HEK293 (cell line): ENCODE measurements around the gene NIT1.

Experiments
- CTCF ChIA-PET: fragments of 350-600 bp; formaldehyde crosslinking; extraction: SDS; loops from one replicate; lab custom pipeline; 2021; ENCODE audit warnings: antibody characterized with exemption; lab: Yijun Ruan, JAX
- POLR2A ChIA-PET: fragments of 300-600 bp; formaldehyde crosslinking; extraction: SDS; loops from one replicate; lab custom pipeline; 2020; ENCODE audit warnings: antibody characterized with exemption, inconsistent platforms; lab: Yijun Ruan, JAX
- H3K27ac ChIP-seq: fragments of 200-500 bp; sonication (Bioruptor generic); 2 replicates; pipeline ENCODE4 v1.5.1; 2014; ENCODE audit warnings: low read depth, low read length, control low read depth, inconsistent platforms; ENCODE audit errors: extremely low read depth
- H3K36me3 ChIP-seq, 2 experiments: fragments of 200-500 bp in 1 of 2; sonication (Bioruptor generic) in 1 of 2; 1 replicate in 1 of 2; 2 replicates in 1 of 2; pipeline ENCODE4 v1.5.1; 2014 to 2017; ENCODE audit warnings: inconsistent platforms in 2 of 2, low read length in 2 of 2; ENCODE audit not compliant: control insufficient read depth in 2 of 2, insufficient read depth in 1 of 2
- H3K4me1 ChIP-seq: fragments of 200-500 bp; sonication (Bioruptor generic); 2 replicates; pipeline ENCODE4 v1.5.1; 2014; ENCODE audit warnings: mild to moderate bottlenecking, low read length, inconsistent platforms; ENCODE audit not compliant: control insufficient read depth, insufficient read depth
- H3K4me3 ChIP-seq: 2 replicates; pipeline ENCODE4 v1.5.1; 2011; ENCODE audit warnings: low read depth, mild to moderate bottlenecking, control low read depth, low read length, moderate library complexity
- H3K9me3 ChIP-seq: fragments of 200-500 bp; sonication (Bioruptor generic); 2 replicates; pipeline ENCODE4 v1.5.1; 2014; ENCODE audit warnings: low read depth, low read length, inconsistent platforms; ENCODE audit not compliant: control insufficient read depth, insufficient read depth
- ZNF114 ChIP-seq: fragments of 450-650 bp; formaldehyde crosslinking; IDR thresholded peaks from 2 replicates; pipeline ENCODE4 v1.5.0; 2017; ENCODE audit warnings: missing biosample characterization, missing genetic modification characterization
- ZNF274 ChIP-seq, 2 experiments: fragments of 200-500 bp in 1 of 2; fragments of 450-650 bp in 1 of 2; sonication (Bioruptor generic) in 1 of 2; formaldehyde crosslinking in 1 of 2; IDR thresholded peaks; 2 replicates each; pipeline versions ENCODE4 v1.5.1 to v1.6.1; 2014 to 2016; ENCODE audit warnings: borderline replicate concordance in 1 of 2, inconsistent platforms in 1 of 2, low read length in 1 of 2, missing biosample characterization in 1 of 2, missing genetic modification characterization in 1 of 2
- ZNF433 ChIP-seq: fragments of 450-650 bp; formaldehyde crosslinking; IDR thresholded peaks from 2 replicates; pipeline ENCODE4 v1.5.1; 2016; ENCODE audit warnings: missing biosample characterization, missing genetic modification characterization, low read depth
- ZNF510 ChIP-seq: fragments of 450-650 bp; formaldehyde crosslinking; IDR thresholded peaks from 2 replicates; pipeline ENCODE4 v1.5.1; 2018; ENCODE audit warnings: mild to moderate bottlenecking, missing genetic modification characterization, missing biosample characterization; ENCODE audit not compliant: insufficient replicate concordance
- ZNF677 ChIP-seq: fragments of 450-650 bp; IDR thresholded peaks from 2 replicates; pipeline ENCODE4 v1.5.0; 2018; ENCODE audit warnings: missing biosample characterization, mild to moderate bottlenecking, missing genetic modification characterization, moderate library complexity
- TF ChIP-seq, protein P1 (sequence below): fragments of 450-650 bp; formaldehyde crosslinking; IDR thresholded peaks from 2 replicates; pipeline ENCODE4 v1.5.1; 2016; ENCODE audit warnings: missing biosample characterization, missing genetic modification characterization
- TF ChIP-seq, protein P2 (sequence below): fragments of 450-650 bp; formaldehyde crosslinking; IDR thresholded peaks from 2 replicates; pipeline ENCODE4 v1.5.1; 2016; ENCODE audit warnings: missing biosample characterization, missing genetic modification characterization

NIT1 gene

DNA sequence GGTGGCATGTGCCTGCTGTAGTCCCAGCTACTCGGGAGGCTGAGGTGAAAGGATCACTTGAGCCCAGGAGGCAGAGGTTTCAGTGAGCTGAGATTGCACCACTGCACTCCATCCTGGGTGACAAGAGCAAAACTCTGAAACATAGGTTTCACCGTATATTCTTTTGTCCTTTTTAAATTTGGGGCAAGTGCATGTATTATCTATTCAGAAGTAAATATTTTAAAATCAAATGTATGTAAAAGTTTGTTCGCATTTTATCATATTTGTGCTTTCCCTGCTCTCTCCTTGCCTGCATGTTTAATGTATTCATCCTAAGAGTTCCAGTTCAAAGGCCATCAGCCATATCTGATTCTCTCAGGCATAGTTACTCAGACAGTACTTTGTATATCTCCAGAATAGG, 27.9 kb downstream of the NIT1 start:
- no peaks in the 10 kb centered on the region for H3K9me3 ChIP-seq
- H3K4me3 ChIP-seq, result no peak overlapping the region
- no peaks in the 10 kb centered on the region; a peak in 1 of 3 replicates for H3K36me3 ChIP-seq
- POLR2A ChIA-PET, result no interaction called here
- no peaks in the 10 kb centered on the region for H3K4me1 ChIP-seq
- CTCF ChIA-PET, result no interaction called here
- H3K27ac ChIP-seq, result no peak overlapping the region
- TF ChIP-seq, protein P1, sequence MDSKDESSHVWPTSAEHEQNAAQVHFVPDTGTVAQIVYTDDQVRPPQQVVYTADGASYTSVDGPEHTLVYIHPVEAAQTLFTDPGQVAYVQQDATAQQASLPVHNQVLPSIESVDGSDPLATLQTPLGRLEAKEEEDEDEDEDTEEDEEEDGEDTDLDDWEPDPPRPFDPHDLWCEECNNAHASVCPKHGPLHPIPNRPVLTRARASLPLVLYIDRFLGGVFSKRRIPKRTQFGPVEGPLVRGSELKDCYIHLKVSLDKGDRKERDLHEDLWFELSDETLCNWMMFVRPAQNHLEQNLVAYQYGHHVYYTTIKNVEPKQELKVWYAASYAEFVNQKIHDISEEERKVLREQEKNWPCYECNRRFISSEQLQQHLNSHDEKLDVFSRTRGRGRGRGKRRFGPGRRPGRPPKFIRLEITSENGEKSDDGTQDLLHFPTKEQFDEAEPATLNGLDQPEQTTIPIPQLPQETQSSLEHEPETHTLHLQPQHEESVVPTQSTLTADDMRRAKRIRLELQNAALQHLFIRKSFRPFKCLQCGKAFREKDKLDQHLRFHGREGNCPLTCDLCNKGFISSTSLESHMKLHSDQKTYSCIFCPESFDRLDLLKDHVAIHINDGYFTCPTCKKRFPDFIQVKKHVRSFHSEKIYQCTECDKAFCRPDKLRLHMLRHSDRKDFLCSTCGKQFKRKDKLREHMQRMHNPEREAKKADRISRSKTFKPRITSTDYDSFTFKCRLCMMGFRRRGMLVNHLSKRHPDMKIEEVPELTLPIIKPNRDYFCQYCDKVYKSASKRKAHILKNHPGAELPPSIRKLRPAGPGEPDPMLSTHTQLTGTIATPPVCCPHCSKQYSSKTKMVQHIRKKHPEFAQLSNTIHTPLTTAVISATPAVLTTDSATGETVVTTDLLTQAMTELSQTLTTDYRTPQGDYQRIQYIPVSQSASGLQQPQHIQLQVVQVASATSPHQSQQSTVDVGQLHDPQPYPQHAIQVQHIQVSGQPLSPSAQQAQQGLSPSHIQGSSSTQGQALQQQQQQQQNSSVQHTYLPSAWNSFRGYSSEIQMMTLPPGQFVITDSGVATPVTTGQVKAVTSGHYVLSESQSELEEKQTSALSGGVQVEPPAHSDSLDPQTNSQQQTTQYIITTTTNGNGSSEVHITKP (tag by site-specific recombination), result peak; percentile 76
- TF ChIP-seq ZNF114 (tag by site-specific recombination) (no peak), ZNF433 (tag by site-specific recombination) (no peak), ZNF274 (IDR thresholded peaks at IDR 0.05; ENCODE audit: low read length) (no peak), ZNF274 (tag by site-specific recombination; IDR thresholded peaks at IDR 0.05; ENCODE audit: borderline replicate concordance) (no peak), ZNF510 (tag by site-specific recombination) (no peak), ZNF677 (tag by site-specific recombination) (no peak)
- TF ChIP-seq, all 188 proteins: peak for 1

DNA sequence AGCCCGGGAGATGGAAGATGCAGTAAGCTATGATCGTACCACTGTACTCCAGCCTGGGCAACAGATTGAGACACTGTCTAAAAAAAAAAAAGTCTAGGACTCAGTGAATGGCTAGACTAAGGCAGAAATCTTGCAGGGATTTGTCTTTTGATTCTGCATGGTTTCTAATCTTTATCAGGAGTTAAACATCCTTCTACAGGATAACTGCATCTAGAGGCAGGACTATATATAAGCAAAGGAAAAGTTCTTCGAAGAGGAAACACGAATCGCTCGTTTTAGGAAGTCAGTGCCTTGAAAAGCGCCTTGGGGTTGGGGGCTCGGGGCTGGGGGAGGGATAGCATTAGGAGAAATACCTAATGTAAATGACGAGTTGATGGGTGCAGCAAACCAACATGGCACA, 35.3 kb downstream of the NIT1 start:
- no peak overlapping the region for H3K27ac ChIP-seq
- H3K9me3 ChIP-seq, result no peaks in the 10 kb centered on the region
- CTCF ChIA-PET, result interaction anchor here (0.6 to 3.3 kb wide), 3 partner anchors 12 to 108 kb away, joined by 3 to 17 read pairs (median 4); partner anchors contain the start of genes NIT1, PFDN2 and PPOX

More for the DNA sequence above, 35.3 kb downstream of the NIT1 start:
- Histone ChIP-seq H3K36me3 (peaks cover 5 to 25% of the 10 kb centered on the region in 2 experiments; a peak in 2 of 3 replicates), H3K4me3 (peak overlapping the region; percentile 89), H3K4me1 (no peaks in the 10 kb centered on the region)
- TF ChIP-seq, protein P2, sequence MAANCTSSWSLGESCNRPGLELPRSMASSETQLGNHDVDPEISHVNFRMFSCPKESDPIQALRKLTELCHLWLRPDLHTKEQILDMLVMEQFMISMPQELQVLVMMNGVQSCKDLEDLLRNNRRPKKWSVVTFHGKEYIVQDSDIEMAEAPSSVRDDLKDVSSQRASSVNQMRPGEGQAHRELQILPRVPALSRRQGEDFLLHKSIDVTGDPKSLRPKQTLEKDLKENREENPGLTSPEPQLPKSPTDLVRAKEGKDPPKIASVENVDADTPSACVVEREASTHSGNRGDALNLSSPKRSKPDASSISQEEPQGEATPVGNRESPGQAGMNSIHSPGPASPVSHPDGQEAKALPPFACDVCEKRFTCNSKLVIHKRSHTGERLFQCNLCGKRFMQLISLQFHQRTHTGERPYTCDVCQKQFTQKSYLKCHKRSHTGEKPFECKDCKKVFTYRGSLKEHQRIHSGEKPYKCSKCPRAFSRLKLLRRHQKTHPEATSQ (tag by site-specific recombination), result no peak
- TF ChIP-seq, protein P1 (tag by site-specific recombination), result peak; percentile 38; the same call in 1 of the 2 replicates
- POLR2A ChIA-PET, result interaction anchor here (0.6 to 5.2 kb wide), 8 partner anchors 10 to 176 kb away, joined by 3 to 53 read pairs (median 6); partner anchors contain the start of genes DEDD, F11R, NDUFS2 and NIT1
